ENCODE results near the gene CPSF4L.

The CPSF4L gene

GRCh38 chr17:73231395-73231794 lies 30.3 kb downstream of the CPSF4L start:
- DNase-seq, result no peak

- DNase-seq, result no peak
These were observed 31.6 kb downstream of the CPSF4L start for GRCh38 chr17:73230088-73230487.

- peak; percentile 16 to 26 for DNase-seq
These were observed 32.9 kb downstream of the CPSF4L start for GRCh38 chr17:73228748-73229236.

GRCh38 chr17:73227944-73228343 lies 33.7 kb downstream of the CPSF4L start:
- DNase-seq, result no peak

- DNase-seq, result no peak
These were observed 34.3 kb downstream of the CPSF4L start for GRCh38 chr17:73227379-73227778.

- no peak for DNase-seq
These were observed 35.0 kb downstream of the CPSF4L start for GRCh38 chr17:73226556-73227172.

GRCh38 chr17:73224663-73225305 lies 36.9 kb downstream of the CPSF4L start:
- DNase-seq, result no peak

- DNase-seq, result no peak
These were observed 37.4 kb downstream of the CPSF4L start for GRCh38 chr17:73224237-73224636.

- no peak for DNase-seq
These were observed 38.0 kb downstream of the CPSF4L start for GRCh38 chr17:73223626-73224230.

GRCh38 chr17:73215447-73215846 lies 46.2 kb downstream of the CPSF4L start:
- no peak for DNase-seq

GRCh38 chr17:73214851-73215250 lies 46.8 kb downstream of the CPSF4L start:
- DNase-seq, result no peak

- DNase-seq, result no peak
These were observed 47.7 kb downstream of the CPSF4L start for GRCh38 chr17:73214008-73214407.

GRCh38 chr17:73211745-73212144 lies 49.9 kb downstream of the CPSF4L start:
- peak; percentile 48 to 53 for DNase-seq

- DNase-seq, result no peak
These were observed 51.5 kb downstream of the CPSF4L start for GRCh38 chr17:73210002-73210678.

GRCh38 chr17:73209436-73209835 lies 52.2 kb downstream of the CPSF4L start:
- DNase-seq, result no peak

- DNase-seq, result no peak
These were observed 53.4 kb downstream of the CPSF4L start for GRCh38 chr17:73208139-73208827.

GRCh38 chr17:73205459-73205961 lies 56.2 kb downstream of the CPSF4L start:
- no peak for DNase-seq

GRCh38 chr17:73203788-73204479 lies 57.7 kb downstream of the CPSF4L start:
- DNase-seq, result no peak

GRCh38 chr17:73203135-73203787 lies 58.4 kb downstream of the CPSF4L start:
- no peak for DNase-seq

GRCh38 chr17:73201215-73202069 lies 60.2 kb downstream of the CPSF4L start:
- no peak for DNase-seq

GRCh38 chr17:73200476-73200875 lies 61.2 kb downstream of the CPSF4L start:
- DNase-seq, result no peak

Measured in activated CD4-positive, alpha-beta T cell treated with anti-CD3 and anti-CD28 coated beads, Interleukin-2, amount 50 U/mL, for 4 hours (primary cell).